PC-3 (cell line): ENCODE data around the gene TMC5. TPM values are rescaled to one million over a fixed set of nuclear protein-coding genes. Genes with fewer than 3 reads are reported as not detected.

Experiments
- ATAC-seq: fragments of 200-7000 bp; cut with Tn5 transposase; 2 replicates; pipeline ENCODE4 v1.9.1; 2020; ENCODE audit warnings: mild to moderate bottlenecking, moderate library complexity
- BruUV-seq: library from RNA; stranded (reverse); fragments of 400-500 nt; replicated peaks from 2 replicates; lab custom pipeline; 2021; lab: Mats Ljungman, UMichigan
- CTCF ChIA-PET: fragments of 300-600 bp; sonication (Branson Sonifier 250); formaldehyde crosslinking; loops from one replicate; lab custom pipeline; 2022; ENCODE audit warnings: antibody characterized with exemption; lab: Charles Lee
- POLR2A ChIA-PET: fragments of 300-600 bp; sonication (Branson Sonifier 250); formaldehyde crosslinking; loops from one replicate; lab custom pipeline; 2022; ENCODE audit warnings: antibody characterized with exemption; ENCODE audit not compliant: unreplicated experiment; lab: Charles Lee
- DNase-seq: peaks from one replicate; pipeline ENCODE4 v3.0.0-alpha.2; 2015
- H2AFZ ChIP-seq: fragments of 300-600 bp; sonication (generic); 2 replicates; pipeline ENCODE4 v1.6.0; 2016; ENCODE audit warnings: antibody characterized with exemption, low read length
- H3F3A ChIP-seq: fragments of 300-600 bp; sonication (generic); one replicate; pipeline ENCODE4 v1.6.0; 2017; ENCODE audit warnings: antibody characterized with exemption, low read length, control low read depth, mild to moderate bottlenecking; ENCODE audit not compliant: unreplicated experiment
- H3K27ac ChIP-seq: fragments of 300-600 bp; sonication (generic); 2 replicates; pipeline ENCODE4 v1.5.1; 2016; ENCODE audit warnings: mild to moderate bottlenecking, low read length
- H3K27me3 ChIP-seq: fragments of 300-600 bp; sonication (generic); 2 replicates; pipeline ENCODE4 v1.6.1; 2016; ENCODE audit warnings: low read length, mixed read lengths
- H3K36me3 ChIP-seq: fragments of 300-600 bp; sonication (generic); 2 replicates; pipeline ENCODE4 v1.6.1; 2016; ENCODE audit warnings: low read depth, mixed run types, low read length, mixed read lengths
- H3K4me1 ChIP-seq: fragments of 300-600 bp; sonication (generic); 2 replicates; pipeline ENCODE4 v1.5.1; 2016; ENCODE audit warnings: low read length; ENCODE audit not compliant: insufficient read depth
- H3K4me2 ChIP-seq: fragments of 300-600 bp; sonication (generic); 2 replicates; pipeline ENCODE4 v1.6.0; 2016; ENCODE audit warnings: low read length
- H3K4me3 ChIP-seq: fragments of 300-600 bp; sonication (generic); 2 replicates; pipeline ENCODE4 v1.5.1; 2016; ENCODE audit warnings: mild to moderate bottlenecking, low read length, mixed read lengths
- H3K79me2 ChIP-seq: fragments of 300-600 bp; sonication (generic); 2 replicates; pipeline ENCODE4 v1.6.1; 2017; ENCODE audit warnings: low read length, mixed read lengths
- H3K9ac ChIP-seq: fragments of 300-600 bp; sonication (generic); 2 replicates; pipeline ENCODE4 v1.6.0; 2016; ENCODE audit warnings: mild to moderate bottlenecking, low read length
- H3K9me2 ChIP-seq: fragments of 300-600 bp; sonication (generic); replicated peaks from 2 replicates; pipeline ENCODE4 v1.6.1; 2016; ENCODE audit warnings: mixed run types, low read length, mixed read lengths
- H3K9me3 ChIP-seq: fragments of 300-600 bp; sonication (generic); 2 replicates; pipeline ENCODE4 v1.6.1; 2016; ENCODE audit warnings: low read length, mixed read lengths
- H4K20me1 ChIP-seq: fragments of 300-600 bp; sonication (generic); 2 replicates; pipeline ENCODE4 v1.6.1; 2016; ENCODE audit warnings: low read length, mixed read lengths
- CTCF ChIP-seq: fragments of 300-600 bp; sonication (generic); conservative IDR thresholded peaks from 2 replicates; pipeline ENCODE4 v1.5.1; 2017; ENCODE audit warnings: antibody characterized with exemption, low read depth, mild to moderate bottlenecking, low read length
- EZH2 ChIP-seq: fragments of 300-600 bp; sonication (generic); IDR thresholded peaks from one replicate; pipeline ENCODE4 v1.6.1; 2017; ENCODE audit warnings: antibody characterized with exemption, mild to moderate bottlenecking, low read length; ENCODE audit not compliant: unreplicated experiment
- EZH2phosphoT487 ChIP-seq: fragments of 300-600 bp; sonication (generic); IDR thresholded peaks from 2 replicates; pipeline ENCODE4 v1.6.1; 2018; ENCODE audit warnings: mild to moderate bottlenecking, antibody characterized with exemption, low read length, borderline replicate concordance
- intact Hi-C: fragments of 100-400 bp; cut with micrococcal nuclease; formaldehyde crosslinking; loops from 2 replicates; pipeline ENCODE4 v1.9.0; 2023
- total RNA-seq: library from RNA; depleted of rRNA; stranded (reverse); fragments of >200 nt; gene quantifications from 2 replicates; pipeline ENCODE4 v1.2.3, GENCODE V29; 2014

Gene TMC5
- total RNA-seq, 1 experiment from 2014 or later: 7.4 TPM

- peaks cover 15% of the 10 kb centered on the region for H3K4me1 ChIP-seq
- TF ChIP-seq EZH2 (no peak), CTCF (peak; percentile 29; the same call in 1 of the 2 replicates)
- no peak overlapping the region for H2AFZ ChIP-seq
- H3K27me3 ChIP-seq: no peaks in the 10 kb centered on the region
- H3K9me3 ChIP-seq: no peaks in the 10 kb centered on the region
- BruUV-seq: no TSS peak
- intact Hi-C loops: no loop called here
- H3K36me3 ChIP-seq: no peaks in the 10 kb centered on the region
- no peak overlapping the region for H3K4me2 ChIP-seq
- no peaks in the 10 kb centered on the region for H3K79me2 ChIP-seq
- no peak overlapping the region for H3K4me3 ChIP-seq
- DNase-seq: no peak
- no peaks in the 10 kb centered on the region for H3K9me2 ChIP-seq
- H3F3A ChIP-seq: no peaks in the 10 kb centered on the region
- ATAC-seq: no peak
- no peak overlapping the region for H3K27ac ChIP-seq
- no peaks in the 10 kb centered on the region for H4K20me1 ChIP-seq
- ChIA-PET POLR2A (no interaction called here), CTCF (no interaction called here)
- no peak overlapping the region for H3K9ac ChIP-seq
Measured at GRCh38 chr16:19400711-19401110, 17.0 kb upstream of the TMC5 start.

- no peaks in the 10 kb centered on the region for H3F3A ChIP-seq
- H3K36me3 ChIP-seq: no peaks in the 10 kb centered on the region
- intact Hi-C loops: no loop called here
- no peak overlapping the region for H3K4me2 ChIP-seq
- H4K20me1 ChIP-seq: no peaks in the 10 kb centered on the region
- BruUV-seq: no TSS peak
- no peak overlapping the region for H3K4me3 ChIP-seq
- peaks cover 11% of the 10 kb centered on the region for H3K4me1 ChIP-seq
- ChIA-PET POLR2A (no interaction called here), CTCF (interaction anchor here (0.7 kb wide), 1 partner anchor 10 kb away, joined by 3 read pairs; no protein-coding TSS in a partner anchor)
- no peak overlapping the region for H3K27ac ChIP-seq
- peaks cover 8% of the 10 kb centered on the region for H3K79me2 ChIP-seq
- no peaks in the 10 kb centered on the region for H3K9me2 ChIP-seq
- H3K9ac ChIP-seq: no peak overlapping the region
- DNase-seq: no peak
- H2AFZ ChIP-seq: no peak overlapping the region
- H3K27me3 ChIP-seq: no peaks in the 10 kb centered on the region
- no peaks in the 10 kb centered on the region for H3K9me3 ChIP-seq
- ATAC-seq: no peak
- TF ChIP-seq EZH2: no peak
- TF ChIP-seq CTCF: no peak
- TF ChIP-seq EZH2phosphoT487: no peak
Measured at GRCh38 chr16:19406891-19407491, 10.7 kb upstream of the TMC5 start.

- Histone ChIP-seq H3K27ac (peak overlapping the region; percentile 53), H2AFZ (peak overlapping the region; percentile 81), H3K27me3 (no peaks in the 10 kb centered on the region), H3F3A (no peaks in the 10 kb centered on the region), H3K4me3 (peak overlapping the region; percentile 72), H3K9me2 (no peaks in the 10 kb centered on the region), H3K79me2 (peaks cover 12% of the 10 kb centered on the region), H4K20me1 (no peaks in the 10 kb centered on the region), H3K4me2 (peak overlapping the region; percentile 76), H3K9ac (peak overlapping the region; percentile 67), H3K36me3 (no peaks in the 10 kb centered on the region), H3K9me3 (no peaks in the 10 kb centered on the region), H3K4me1 (peaks cover 21% of the 10 kb centered on the region)
- ATAC-seq: peak; percentile 83
- no TSS peak for BruUV-seq
- intact Hi-C loops: no loop called here
- TF ChIP-seq CTCF: peak; percentile 36; the same call in 1 of the 2 replicates
- no peak for TF ChIP-seq EZH2phosphoT487
- peak; percentile 53 for DNase-seq
- CTCF ChIA-PET: no interaction called here
- POLR2A ChIA-PET: no interaction called here
Measured at GRCh38 chr16:19410435-19411171, 7.1 kb upstream of the TMC5 start.
